Dendritic cell treated with granulocyte-macrophage colony-stimulating factor and Interleukin-4, amounts not matched to agents 40 ng/mL and 50 ng/mL, for 4 days (primary cell): ENCODE results near the gene SYNGR3.

Experiments
- H3K27ac Mint-ChIP-seq: one replicate; pipeline ENCODE4 v1.8.0; 2022; ENCODE audit warnings: mild to moderate bottlenecking, mixed read lengths
- H3K27me3 Mint-ChIP-seq: one replicate; pipeline ENCODE4 v1.8.0; 2022; ENCODE audit warnings: mild to moderate bottlenecking, mixed read lengths
- H3K36me3 Mint-ChIP-seq: one replicate; pipeline ENCODE4 v1.8.0; 2022; ENCODE audit warnings: low read depth, mixed read lengths
- H3K4me1 Mint-ChIP-seq: one replicate; pipeline ENCODE4 v1.8.0; 2022; ENCODE audit warnings: low read depth, mixed read lengths
- H3K4me3 Mint-ChIP-seq: one replicate; pipeline ENCODE4 v1.8.0; 2022; ENCODE audit warnings: mild to moderate bottlenecking, moderate library complexity, mixed read lengths
- H3K9me3 Mint-ChIP-seq: one replicate; pipeline ENCODE4 v1.8.0; 2022; ENCODE audit warnings: mixed read lengths
- intact Hi-C: fragments of 100-400 bp; cut with micrococcal nuclease; formaldehyde crosslinking; loops from one replicate; pipeline ENCODE4 v1.15.0; 2022

SYNGR3 gene

DNA sequence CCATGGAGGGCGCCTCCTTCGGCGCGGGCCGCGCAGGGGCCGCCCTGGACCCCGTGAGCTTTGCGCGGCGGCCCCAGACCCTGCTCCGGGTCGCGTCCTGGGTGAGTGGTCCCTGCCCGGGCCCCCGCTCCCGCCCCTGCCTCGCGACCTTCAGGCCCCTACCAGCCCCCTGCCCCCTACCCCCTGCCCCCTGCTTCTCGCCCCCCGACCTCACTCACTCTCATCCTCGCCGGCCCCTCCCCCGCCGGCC, 256 bp downstream of the SYNGR3 start:
- Mint-ChIP-seq H3K27ac (no peak overlapping the region), H3K36me3 (peaks cover 29% of the 10 kb centered on the region)
- intact Hi-C loops, result no loop called here

DNA sequence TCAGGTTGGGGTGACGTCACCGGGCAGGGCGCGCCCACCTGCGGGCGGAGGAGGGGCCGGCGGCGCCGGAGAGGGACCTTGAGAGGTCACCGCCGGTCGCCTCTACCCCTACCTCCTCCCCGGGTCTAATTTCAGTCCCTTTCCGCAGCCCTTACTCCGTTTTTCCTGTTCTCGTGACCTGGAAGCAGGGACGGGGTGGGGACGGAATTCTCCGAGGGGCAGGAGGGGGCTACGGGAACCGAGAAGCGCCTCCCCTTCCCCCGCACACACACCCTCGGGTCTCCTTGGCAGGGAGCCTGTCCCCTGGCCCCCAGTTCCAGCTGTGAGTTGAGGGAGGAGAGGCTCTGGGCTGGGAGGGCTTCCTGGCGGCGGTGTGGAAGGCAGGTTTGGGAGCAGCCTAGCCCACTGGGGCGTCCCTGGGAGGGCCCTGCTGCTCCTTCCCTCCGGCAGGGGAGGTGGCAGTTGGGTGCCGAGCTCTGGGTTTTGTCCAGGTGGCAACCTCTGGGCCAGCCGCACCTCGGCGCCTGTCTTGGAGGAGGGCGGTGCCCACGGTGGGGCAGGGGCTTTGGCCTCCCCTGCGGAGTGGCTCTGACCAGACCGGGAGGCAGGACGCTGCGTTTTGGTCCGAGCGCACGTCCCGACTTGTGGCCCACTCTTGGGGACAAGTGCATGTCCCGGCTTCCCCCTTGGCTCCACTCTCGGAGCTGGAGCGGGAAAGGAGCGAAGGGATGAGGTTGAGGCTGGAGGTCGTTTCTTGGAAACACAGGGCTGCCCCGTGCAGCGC, 773 bp downstream of the SYNGR3 start:
- H3K9me3 Mint-ChIP-seq, result no peaks in the 10 kb centered on the region
- H3K27me3 Mint-ChIP-seq, result peaks cover 52% of the 10 kb centered on the region
- H3K36me3 Mint-ChIP-seq, result peaks cover 24% of the 10 kb centered on the region
- intact Hi-C loops, result no loop called here
- peak overlapping the region; percentile 40 for H3K4me3 Mint-ChIP-seq
- H3K4me1 Mint-ChIP-seq, result peaks cover 29% of the 10 kb centered on the region
- peak overlapping the region; percentile 43 for H3K27ac Mint-ChIP-seq

More for the DNA sequence above, 256 bp downstream of the SYNGR3 start:
- H3K9me3 Mint-ChIP-seq, result no peaks in the 10 kb centered on the region
- peaks cover 34% of the 10 kb centered on the region for H3K4me1 Mint-ChIP-seq
- peak overlapping the region; percentile 40 for H3K4me3 Mint-ChIP-seq
- peaks cover 52% of the 10 kb centered on the region for H3K27me3 Mint-ChIP-seq

DNA sequence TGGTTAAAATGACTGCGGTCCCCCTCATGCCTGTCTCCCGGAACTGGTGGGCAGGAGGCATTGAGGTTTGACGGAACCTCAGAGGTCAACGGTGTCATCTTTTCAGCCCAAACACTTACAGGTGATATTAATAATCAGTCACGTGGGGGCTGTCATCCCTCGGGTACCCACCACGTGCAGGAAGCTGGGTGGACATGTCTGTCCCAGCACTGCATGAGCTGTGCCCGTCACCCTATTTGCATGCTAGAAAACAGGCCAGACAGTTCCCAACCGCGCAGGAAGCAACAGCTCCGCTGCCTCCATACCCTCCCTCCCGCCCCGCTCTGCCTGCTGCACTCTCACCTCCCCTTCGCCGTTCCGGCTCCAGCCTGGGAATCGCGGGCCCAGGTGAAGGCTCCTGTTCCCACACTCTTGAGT, 1.4 kb downstream of the SYNGR3 start:
- Mint-ChIP-seq H3K27me3 (peaks cover 52% of the 10 kb centered on the region), H3K27ac (peak overlapping the region; percentile 69), H3K4me3 (peak overlapping the region; percentile 66), H3K4me1 (peaks cover 24% of the 10 kb centered on the region), H3K36me3 (peaks cover 18% of the 10 kb centered on the region), H3K9me3 (no peaks in the 10 kb centered on the region)
- intact Hi-C loops, result no loop called here

DNA sequence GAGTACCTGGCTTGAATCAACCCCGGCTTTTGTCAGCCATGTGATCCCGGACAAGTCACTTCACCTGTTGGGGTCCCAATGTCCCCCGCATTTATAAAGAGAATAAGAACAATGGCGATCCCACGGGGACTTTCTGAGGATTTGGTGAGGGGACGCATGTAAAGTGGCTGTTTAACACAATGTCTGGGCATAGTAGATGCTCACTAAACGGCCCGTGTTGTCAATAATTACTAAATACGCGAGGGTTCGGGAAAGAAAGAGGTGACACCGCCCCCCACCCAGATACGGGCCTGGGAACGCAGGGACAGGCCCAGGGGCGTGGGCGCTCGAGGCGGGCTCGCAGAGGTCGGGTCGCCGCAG, 1.8 kb downstream of the SYNGR3 start:
- intact Hi-C loops, result no loop called here
- Mint-ChIP-seq H3K9me3 (no peaks in the 10 kb centered on the region), H3K27ac (peak overlapping the region; percentile 69), H3K4me1 (peaks cover 20% of the 10 kb centered on the region), H3K36me3 (peaks cover 17% of the 10 kb centered on the region), H3K27me3 (peaks cover 51% of the 10 kb centered on the region), H3K4me3 (peak overlapping the region; percentile 66)

DNA sequence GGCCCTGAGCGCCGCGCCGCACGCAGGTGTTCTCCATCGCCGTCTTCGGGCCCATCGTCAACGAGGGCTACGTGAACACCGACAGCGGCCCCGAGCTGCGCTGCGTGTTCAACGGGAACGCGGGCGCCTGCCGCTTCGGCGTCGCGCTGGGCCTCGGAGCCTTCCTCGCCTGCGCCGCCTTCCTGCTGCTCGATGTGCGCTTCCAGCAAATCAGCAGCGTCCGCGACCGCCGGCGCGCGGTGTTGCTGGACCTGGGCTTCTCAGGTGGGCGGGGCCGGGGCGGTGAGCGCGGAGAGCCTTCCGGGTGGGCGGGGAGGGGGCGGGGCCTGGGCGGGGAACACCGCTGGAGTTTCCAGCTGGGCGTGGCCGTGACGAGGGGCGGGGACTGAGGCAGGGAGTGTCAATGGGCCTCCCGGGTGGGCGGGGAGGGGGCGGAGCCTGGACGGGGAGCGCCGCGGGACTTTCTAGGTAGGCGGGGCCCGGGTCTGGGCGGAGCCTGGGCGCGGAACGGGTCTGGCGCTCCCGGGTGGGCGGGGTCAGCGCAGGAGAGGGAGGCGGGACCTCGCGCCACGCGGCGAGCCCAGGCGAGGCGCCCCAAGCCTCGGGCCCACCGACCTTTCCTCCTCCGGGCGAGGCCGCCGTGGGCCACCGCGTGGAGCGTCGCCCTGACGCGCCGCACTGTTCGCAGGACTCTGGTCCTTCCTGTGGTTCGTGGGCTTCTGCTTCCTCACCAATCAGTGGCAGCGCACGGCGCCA, 2.4 kb downstream of the SYNGR3 start:
- Mint-ChIP-seq H3K36me3 (peaks cover 17% of the 10 kb centered on the region), H3K4me3 (peak overlapping the region; percentile 66), H3K9me3 (no peaks in the 10 kb centered on the region), H3K27me3 (peaks cover 48% of the 10 kb centered on the region), H3K27ac (peak overlapping the region; percentile 69), H3K4me1 (peaks cover 15% of the 10 kb centered on the region)
- intact Hi-C loops, result no loop called here

DNA sequence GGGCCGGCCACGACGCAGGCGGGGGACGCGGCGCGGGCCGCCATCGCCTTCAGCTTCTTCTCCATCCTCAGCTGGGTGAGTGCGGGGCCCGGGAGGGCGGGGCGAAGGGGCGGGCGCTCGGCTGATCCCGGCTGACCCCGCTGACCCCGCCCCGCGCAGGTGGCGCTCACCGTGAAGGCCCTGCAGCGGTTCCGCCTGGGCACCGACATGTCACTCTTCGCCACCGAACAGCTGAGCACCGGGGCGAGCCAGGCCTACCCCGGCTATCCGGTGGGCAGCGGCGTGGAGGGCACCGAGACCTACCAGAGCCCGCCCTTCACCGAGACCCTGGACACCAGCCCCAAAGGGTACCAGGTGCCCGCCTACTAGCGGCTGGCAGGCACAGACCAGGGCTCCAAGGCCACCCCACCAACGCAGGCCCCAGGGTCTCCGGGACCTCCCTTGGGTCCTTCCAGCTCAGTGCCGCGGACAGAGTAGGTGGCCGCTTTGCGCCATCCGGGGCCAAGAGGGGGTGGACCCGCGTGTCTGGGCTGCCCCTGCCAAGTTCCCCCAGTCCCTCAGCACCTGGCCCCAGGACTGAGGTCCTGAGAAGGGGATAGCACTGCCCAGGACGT, 3.0 kb downstream of the SYNGR3 start:
- Mint-ChIP-seq H3K27me3 (peaks cover 45% of the 10 kb centered on the region), H3K36me3 (peaks cover 17% of the 10 kb centered on the region), H3K9me3 (no peaks in the 10 kb centered on the region), H3K4me1 (peaks cover 15% of the 10 kb centered on the region), H3K4me3 (no peak overlapping the region), H3K27ac (peak overlapping the region; percentile 32)
- intact Hi-C loops, result no loop called here

DNA sequence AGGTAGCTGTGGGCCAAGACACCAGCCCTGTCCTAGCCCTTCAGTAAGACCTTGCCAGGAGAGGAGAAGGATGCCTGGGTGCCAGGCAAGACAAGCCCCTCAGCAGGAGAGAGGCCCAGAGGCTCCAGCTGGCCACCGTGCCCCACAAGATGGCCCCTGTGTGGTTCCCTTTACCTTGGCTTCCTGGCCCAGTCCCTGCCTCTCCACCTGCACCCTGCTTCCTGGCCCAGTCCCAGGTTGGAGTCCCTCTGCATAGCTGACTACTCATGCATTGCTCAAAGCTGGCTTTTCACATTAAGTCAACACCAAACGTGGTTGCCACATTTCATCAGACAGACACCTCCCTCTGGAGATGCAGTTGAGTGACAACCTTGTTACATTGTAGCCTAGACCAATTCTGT, 4.0 kb downstream of the SYNGR3 start:
- no peak overlapping the region for H3K4me3 Mint-ChIP-seq
- intact Hi-C loops, result no loop called here
- H3K9me3 Mint-ChIP-seq, result no peaks in the 10 kb centered on the region
- peaks cover 25% of the 10 kb centered on the region for H3K36me3 Mint-ChIP-seq
- peak overlapping the region; percentile 32 for H3K27ac Mint-ChIP-seq
- H3K4me1 Mint-ChIP-seq, result peaks cover 15% of the 10 kb centered on the region
- peaks cover 38% of the 10 kb centered on the region for H3K27me3 Mint-ChIP-seq

DNA sequence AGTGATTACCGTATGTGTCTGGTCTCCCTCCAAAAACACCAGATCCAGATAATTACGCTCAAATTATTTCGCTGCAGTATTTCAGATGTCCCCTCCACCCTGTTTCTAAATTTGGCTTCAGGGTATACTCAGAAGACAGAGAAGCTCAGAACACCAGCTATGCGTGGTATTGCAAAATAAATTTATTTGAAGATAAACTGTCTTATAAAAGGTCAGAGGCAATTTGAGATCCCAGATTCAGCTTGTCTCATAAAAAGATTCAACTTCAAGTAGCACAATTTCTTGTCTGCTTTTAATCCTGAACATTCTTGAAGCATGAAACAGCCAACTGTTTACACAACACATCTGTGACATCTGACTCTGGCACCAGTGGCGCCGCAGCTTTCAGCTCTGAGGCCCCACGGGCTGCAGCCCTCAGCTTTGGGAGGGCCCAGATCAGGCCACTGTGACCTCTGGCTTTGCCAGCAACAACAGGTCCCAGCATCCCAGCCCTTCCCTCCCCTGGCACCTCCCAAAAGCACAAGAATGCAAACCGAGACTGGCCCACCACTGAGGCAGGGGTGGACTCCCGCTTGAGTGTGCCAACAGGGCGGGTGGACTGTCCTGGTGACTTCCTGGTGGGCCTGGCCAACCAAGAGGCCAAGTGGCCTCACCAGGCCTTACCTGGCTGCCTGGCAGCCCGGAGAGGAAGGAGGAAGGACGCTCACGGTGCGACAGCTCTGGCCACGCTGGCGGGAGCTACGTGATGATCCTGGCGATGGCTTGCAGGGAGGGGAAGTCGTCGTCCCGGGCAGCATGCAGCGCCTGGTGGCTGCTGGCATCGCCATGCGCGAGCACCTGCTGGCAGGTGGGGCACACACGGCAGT, 8.0 kb downstream of the SYNGR3 start:
- Mint-ChIP-seq H3K4me3 (no peak overlapping the region), H3K27ac (no peak overlapping the region), H3K36me3 (peaks cover 65% of the 10 kb centered on the region), H3K4me1 (peaks cover 12% of the 10 kb centered on the region), H3K9me3 (no peaks in the 10 kb centered on the region), H3K27me3 (peaks cover 9% of the 10 kb centered on the region)
- intact Hi-C loops, result no loop called here

DNA sequence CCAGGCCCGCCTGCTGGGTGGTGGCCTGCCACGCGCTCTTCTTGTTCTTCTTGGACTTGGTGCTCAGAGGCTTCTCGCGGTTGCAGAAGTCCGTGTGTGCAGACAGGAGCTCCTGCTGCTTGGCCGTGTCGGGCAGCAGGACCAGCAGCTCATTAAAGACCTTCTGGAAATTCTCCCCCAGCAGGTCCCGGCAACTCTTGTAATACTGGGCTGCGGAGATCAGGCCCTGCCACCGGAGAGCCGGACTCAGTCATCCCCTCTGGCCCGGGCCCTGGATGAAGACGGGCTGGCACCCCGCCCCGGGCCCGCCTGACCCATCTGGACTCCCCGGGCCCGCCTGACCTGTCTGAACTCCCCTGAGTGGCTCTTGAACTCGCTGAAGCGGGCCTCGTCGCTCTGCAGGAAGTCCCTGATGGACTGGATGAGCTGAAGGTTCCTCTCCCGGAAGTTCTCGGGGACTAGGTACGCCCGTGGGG, 8.6 kb downstream of the SYNGR3 start:
- Mint-ChIP-seq H3K4me3 (no peak overlapping the region), H3K9me3 (no peaks in the 10 kb centered on the region), H3K27me3 (peaks cover 2% of the 10 kb centered on the region), H3K4me1 (peaks cover 12% of the 10 kb centered on the region), H3K27ac (no peak overlapping the region), H3K36me3 (peaks cover 72% of the 10 kb centered on the region)
- intact Hi-C loops, result no loop called here

DNA sequence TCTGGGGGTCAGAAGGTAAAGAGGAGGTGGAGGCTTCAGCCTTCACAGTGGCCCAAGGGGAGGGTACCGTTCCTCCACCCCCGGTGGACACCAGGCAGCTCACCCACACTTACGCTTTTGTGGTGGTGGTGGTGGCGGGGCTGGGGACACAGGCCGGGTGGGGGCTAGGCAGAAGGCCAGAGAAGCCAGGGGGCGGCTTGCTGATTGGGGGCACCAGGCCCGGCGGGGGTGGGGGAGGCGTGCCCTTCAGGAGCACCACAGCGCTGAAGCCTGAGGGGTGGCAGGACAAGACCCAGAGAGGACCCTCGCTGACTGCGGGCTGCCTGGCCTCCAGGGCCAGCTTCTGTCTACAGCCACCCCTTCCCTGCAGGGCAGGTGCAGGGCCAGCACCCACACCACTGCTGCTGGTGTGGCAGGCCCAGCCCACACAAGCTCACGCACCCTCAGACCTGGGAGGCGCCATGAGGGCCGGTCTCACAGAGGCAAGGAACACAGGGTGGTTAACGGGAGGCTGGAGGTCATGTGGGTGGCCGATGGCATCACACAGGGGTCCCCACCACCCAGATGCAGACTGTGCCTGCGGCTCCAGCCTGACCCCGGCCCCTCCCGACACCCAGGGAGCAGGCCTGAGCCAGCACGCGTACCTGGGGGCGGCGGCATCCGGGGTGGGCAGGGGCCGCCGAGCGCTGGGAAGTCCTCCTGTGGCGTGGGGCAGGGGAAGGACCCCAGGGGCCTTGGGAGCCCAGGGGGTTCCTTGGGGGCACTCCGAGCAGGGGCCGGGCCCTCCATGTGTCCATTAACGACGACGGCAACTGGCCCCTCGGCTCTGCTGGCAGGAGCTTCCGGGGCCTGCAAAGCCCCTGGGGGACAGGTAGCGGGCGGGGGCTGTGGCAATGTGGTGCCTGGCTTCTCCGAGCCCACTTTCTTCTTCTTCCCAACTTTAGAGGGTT, 9.4 kb downstream of the SYNGR3 start:
- no peaks in the 10 kb centered on the region for H3K27me3 Mint-ChIP-seq
- intact Hi-C loops, result no loop called here
- no peak overlapping the region for H3K27ac Mint-ChIP-seq
- H3K4me1 Mint-ChIP-seq, result peaks cover 14% of the 10 kb centered on the region
- H3K36me3 Mint-ChIP-seq, result peaks cover 74% of the 10 kb centered on the region
- no peaks in the 10 kb centered on the region for H3K9me3 Mint-ChIP-seq
- no peak overlapping the region for H3K4me3 Mint-ChIP-seq

DNA sequence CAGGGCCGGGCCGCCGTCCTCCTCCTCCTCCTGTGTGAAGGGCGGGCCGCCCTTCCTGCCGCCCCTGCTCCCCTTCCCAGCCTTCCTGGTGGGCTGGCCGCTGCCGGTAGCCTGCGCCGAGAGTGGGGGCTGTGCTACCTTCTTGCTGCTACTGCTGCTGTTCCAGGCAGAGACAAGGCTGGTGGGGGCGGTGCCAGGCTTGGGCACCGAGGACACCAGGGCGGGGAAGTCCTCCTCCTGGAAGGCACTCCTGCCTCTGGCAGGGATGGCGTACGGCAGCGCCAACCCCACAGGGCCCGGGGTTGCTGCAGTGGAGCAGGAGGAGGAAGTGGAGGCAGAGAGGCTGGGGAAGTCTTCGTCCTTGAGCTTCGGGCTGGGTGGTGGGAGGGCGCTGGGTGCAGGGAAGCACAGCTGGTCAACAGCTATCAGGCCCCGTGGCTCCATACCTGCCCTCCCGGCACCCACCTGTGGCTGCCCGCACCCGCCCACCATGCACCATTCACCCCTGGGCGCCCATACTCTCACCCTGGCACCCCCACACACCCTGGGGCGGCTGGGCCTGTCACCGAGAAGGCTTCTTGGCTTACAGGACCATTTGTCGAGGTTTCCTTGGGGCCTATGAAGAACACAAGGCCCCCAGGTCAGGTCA, 10.2 kb downstream of the SYNGR3 start:
- intact Hi-C loops, result no loop called here
- H3K9me3 Mint-ChIP-seq, result no peaks in the 10 kb centered on the region

DNA sequence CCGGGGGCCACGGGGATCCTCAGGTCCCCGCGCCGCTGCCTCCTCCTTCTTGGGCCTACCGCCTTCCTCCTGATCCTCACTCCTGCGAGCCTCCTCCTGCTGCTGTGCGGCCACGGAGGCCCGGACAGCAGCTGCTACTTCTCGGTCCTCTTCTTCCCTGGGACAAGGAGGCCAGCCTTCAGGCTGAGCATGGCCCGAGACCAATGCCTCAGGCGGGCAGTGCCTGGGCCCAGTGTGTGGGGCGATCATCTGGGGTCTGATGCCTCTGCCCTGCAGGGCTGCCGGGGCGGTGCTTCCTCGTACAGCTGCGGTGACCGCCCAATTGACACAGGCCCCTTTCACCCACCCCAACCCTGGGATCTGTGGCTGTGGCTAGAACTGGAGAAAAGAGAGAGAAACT, 11.3 kb downstream of the SYNGR3 start:
- H3K36me3 Mint-ChIP-seq, result peaks cover 90% of the 10 kb centered on the region
- H3K4me3 Mint-ChIP-seq, result no peak overlapping the region
- intact Hi-C loops, result no loop called here
- H3K9me3 Mint-ChIP-seq, result no peaks in the 10 kb centered on the region
- peaks cover 33% of the 10 kb centered on the region for H3K4me1 Mint-ChIP-seq
- no peak overlapping the region for H3K27ac Mint-ChIP-seq
- peaks cover 1% of the 10 kb centered on the region for H3K27me3 Mint-ChIP-seq

More for the DNA sequence above, 10.2 kb downstream of the SYNGR3 start:
- Mint-ChIP-seq H3K36me3 (peaks cover 81% of the 10 kb centered on the region), H3K4me3 (no peak overlapping the region), H3K27ac (no peak overlapping the region), H3K4me1 (peaks cover 23% of the 10 kb centered on the region), H3K27me3 (no peaks in the 10 kb centered on the region)
